ENCODE results near the gene SCRN2.

The SCRN2 gene

DNA sequence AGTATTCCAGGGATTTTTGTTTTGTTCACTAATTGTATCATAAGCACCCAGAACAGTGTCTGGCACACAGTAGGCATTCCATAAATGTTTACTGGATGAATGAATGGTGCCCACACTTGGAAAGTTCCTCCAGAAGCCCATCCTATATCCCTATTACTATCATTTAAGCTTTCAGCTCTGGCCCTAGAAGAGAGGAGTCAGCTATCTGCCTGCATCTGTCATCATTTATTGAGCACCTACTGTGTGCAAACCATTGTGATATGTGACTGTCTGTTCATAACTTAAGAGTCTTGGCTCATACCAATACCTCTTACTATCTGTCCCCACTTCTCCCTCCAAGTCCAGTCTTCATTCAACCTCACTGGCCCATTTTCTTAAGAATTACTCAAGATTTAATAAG lies 30.0 kb upstream of the SCRN2 start:
- DNase-seq, result no peak

DNA sequence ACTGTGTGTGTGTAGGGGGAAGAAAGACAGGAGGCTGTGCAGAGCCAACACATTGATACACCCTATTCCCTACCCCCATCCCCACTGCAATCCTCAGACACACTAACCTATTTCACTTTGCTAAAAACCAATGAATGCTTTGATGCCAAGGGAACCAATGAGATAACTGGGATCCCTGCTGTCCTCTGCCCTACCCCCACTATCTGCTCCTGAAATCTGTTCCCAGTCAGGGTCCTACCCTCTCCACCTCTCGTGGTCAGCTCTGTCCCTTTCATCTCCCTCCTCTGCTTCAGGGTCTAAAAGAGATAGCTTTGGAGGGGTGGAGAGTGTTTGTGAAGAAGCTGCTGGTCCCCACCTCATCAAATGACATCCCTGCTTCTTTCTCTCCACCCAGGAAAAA lies 29.0 kb upstream of the SCRN2 start:
- no peak for DNase-seq

DNA sequence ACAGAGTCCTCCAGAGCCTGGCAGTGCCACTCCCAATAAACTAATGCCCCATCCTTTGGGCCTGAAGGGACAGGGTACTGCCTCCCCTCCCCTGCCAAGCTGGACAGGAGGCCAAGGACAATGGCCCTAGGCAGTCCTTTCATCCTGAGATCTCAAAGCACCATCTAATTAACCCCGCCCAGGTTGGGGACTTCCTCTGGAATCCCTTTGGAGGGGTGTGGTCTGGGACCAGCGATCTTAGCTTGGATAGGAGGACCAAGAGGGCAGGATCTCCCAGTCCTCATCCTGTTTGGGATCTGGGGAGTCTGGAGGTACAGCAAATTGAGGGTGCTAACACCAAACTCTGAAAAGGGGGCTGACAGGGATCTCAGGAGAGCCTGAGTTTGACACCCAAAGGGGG lies 28.0 kb upstream of the SCRN2 start:
- no peak for DNase-seq

DNA sequence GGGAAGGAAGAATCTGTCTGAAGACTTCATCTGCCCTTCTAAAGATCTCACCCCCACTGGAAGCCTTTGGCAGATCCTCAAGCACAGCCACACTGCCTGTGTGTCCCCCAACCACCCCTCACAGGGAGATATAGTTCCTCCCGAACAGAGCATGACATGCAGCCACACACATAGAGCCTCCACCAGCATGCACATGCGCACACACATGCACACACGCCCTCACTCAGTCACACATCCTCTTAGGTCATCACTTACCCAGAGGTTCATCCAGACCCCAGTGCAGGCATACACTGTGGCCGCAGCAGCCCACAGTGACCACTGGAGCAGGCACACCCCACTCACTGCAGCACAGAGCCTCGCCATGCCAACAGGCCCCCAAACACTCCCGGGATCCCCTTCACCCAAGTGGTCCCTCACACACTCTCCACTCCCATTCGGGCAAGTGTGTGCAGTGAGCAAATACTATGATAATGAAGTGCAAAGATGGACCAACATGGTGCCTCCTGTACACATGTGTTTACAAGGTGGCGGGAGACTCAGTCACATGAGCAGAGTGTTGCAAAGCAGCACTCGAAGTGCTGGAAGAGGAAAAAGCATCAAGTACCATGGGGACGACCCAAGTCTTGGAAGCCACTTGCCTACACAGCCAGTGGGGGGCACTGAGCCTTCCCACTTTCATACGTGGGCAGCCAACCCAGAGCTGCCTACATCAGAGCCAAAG lies 26.9 kb upstream of the SCRN2 start:
- no peak for DNase-seq

DNA sequence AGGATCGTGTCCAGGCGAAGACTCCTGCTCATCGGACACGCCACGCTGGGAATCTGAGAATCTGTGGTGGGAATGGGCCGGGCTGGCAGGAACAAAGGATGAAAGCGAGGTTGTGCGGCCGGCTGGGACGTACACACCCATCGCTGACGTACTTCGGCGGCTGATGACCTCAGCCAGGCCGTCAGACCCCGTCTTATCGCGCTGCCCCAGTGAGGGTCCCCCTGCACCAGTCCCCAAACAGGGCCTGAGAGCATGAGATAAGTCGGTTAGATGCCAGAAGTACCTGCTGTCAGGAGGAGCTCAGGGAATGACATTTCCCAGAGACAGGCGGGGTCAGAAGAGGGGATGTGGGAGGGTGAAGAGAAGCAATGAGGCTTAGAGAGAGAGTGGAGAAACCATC lies 25.9 kb upstream of the SCRN2 start:
- no peak for DNase-seq

DNA sequence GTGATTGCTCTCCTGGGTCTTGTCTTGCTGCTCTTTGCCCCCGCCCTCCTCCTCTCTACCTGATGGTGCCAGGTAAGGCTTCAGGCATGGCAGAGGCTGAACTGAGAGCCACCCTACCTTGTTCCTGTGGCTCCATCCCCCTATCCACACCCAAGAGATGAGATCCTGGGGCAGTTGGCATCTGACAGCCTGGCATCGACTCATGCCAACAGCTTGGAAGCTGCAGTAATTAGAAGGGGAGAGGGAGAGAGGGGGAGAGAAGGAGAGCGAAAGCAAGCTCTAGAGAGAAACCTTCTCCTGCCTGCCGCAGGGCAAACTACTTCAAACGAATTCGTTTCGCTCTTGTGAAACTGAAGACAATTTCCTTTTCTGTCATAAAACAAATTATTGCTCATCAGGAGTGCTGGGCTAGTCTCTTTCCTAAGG lies 23.7 kb upstream of the SCRN2 start:
- DNase-seq, result no peak

DNA sequence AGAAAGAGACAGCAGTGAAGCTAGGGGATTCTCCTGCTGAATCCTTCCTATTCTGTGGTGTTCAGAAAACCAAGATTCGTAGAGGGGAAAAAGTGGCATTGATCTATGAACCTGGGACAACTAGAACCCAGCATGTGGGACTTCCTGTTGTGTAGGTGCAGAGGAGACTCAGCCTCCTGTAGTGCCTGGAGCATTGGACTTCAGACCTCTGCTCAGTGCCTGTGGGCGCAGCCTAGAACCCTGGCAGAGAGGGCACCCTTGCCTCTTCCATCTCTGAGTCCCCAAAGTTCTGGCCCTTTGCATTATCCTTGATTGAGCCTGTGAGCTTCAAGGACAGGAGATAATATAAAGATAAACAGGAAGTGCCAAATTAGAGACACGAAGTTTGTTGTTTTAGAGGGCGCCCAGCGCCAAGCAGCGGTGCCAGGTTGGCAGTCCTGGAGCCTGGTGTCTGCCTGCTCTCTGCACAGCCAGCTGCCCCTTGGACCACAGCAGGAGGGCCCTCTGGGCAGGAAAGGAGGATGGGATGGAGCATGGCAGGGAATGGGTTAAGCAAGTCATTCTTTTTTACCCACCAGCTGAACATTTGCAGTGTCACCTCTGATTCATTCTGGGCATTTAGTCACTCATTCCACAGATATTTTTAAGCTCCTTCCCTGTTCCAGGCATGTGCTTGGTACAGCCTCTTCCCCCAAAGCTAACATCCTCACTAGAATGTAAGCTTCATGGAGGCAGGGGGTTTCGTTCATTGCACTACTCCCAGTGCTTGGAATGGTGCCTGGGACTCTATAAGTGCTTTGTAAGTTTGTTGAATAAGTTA lies 21.8 kb upstream of the SCRN2 start:
- DNase-seq, result no peak

DNA sequence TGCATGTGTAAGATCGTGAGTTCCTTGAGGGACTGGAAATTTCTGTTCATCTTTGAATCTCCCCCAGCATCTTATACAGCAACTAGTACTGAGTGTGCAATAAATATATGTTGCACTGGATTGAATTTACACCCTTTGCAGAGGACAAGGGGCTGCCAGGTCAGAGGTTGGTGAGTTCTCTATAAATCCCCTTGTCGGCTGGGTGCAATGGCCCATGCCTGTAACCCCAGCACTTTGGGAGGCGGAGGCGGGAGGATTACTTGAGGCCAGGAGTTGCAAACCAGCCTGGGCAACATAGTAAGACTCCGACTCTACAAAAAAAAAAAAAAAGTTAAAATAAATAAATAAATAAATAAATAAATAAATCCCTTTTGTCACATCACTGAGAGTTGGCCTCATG lies 19.3 kb upstream of the SCRN2 start:
- DNase-seq, result no peak

DNA sequence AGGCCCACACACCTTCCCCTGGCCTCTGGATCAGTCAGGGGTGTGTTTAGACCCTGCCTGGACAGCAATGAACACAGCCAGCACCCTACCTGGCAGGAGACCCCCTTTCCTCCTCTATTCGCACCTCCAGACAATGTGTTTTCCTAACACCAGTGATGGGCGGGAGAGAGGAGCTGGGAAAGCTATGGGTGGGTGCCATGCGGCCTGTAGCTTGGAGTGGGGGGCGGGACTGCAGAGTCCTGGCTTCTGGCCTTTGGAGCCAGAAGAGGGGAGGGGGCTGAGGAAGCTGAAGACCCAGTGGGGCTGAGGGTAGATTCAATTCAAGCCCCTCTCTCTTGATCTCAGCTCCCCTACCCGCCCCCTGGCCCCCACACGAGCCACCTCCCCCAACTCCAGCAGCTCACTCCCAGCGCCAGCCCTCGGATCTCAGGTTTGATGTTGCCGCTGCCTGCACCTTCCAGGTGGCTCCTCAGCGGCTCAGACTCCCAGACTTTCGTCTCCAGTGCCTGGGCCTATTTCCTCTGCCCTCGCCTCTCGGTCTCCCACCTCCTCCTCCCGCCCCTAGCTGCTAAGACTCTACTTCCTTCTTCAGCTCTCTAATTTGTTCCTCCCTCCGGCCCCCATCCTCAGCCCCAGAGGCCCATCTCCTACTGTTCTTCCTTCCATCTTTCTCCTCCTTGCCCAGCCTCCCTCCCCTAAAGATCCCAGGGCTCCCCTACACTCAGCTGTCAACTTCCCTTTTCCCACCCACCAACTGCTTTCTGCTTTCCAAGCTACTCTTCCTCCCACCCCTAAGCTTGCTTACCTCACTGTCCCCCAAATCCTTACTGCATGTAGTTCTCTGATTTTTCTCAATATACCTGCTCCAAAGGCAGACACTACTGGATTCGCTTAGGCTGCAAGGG lies 16.7 kb upstream of the SCRN2 start:
- DNase-seq, result no peak

DNA sequence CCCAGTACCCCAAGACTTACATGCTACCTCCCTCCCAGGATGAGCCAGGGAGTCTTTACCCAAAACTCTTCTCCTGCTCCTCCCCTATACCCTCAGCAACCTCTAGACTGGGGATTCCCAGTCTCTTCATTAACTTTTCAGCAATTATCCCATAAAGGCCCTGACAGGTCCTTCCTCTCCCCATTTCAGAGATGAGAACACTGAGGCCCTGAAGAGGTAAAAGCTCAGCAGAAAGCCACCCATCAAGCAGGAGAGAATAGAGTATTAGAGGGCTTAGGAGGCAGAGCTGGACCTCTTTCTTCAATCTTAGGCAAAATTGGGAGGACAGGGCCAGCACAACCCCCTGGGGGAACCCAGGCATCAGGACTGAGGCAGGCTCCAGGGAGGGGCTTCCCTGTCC lies 15.8 kb upstream of the SCRN2 start:
- no peak for DNase-seq

DNA sequence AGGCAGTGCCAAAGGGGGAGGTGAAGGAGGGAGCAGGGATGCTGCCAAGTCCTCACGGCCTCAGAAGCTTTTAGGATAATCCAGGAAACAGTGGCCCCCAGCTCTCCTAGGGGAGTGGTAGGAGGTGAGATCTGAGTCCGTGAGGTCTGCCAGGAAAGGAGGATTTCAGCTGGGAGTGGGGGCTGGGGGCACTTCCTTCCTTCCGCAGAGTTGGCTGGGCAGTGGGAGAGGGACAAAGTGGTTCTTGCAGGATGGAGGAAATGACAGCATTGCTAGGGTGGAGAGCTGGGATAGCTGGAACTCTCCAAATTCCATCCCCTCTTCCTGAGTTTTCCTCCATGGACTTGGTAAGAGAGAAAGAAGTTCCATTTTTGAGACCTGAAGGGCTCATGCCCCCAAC lies 14.7 kb upstream of the SCRN2 start:
- no peak for DNase-seq

DNA sequence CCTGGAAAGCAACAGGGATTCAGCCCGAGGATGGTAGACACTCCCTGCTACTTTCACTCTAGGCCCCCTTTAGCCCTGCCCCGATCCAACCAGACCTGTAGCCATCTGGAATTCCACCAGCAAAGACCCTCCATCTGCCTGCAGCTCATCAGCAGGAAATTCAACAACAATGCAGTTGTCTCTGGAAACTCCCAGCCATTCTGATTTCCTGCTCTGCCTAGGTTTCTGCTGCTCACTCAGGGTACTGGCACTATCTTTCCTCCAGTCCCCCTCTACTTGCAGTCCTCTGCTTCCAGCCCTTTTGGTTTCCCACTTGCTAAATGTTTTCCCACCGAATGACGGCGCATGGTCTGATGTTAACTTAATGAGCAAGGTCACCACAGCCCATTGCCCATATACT lies 12.5 kb upstream of the SCRN2 start:
- DNase-seq, result no peak

DNA sequence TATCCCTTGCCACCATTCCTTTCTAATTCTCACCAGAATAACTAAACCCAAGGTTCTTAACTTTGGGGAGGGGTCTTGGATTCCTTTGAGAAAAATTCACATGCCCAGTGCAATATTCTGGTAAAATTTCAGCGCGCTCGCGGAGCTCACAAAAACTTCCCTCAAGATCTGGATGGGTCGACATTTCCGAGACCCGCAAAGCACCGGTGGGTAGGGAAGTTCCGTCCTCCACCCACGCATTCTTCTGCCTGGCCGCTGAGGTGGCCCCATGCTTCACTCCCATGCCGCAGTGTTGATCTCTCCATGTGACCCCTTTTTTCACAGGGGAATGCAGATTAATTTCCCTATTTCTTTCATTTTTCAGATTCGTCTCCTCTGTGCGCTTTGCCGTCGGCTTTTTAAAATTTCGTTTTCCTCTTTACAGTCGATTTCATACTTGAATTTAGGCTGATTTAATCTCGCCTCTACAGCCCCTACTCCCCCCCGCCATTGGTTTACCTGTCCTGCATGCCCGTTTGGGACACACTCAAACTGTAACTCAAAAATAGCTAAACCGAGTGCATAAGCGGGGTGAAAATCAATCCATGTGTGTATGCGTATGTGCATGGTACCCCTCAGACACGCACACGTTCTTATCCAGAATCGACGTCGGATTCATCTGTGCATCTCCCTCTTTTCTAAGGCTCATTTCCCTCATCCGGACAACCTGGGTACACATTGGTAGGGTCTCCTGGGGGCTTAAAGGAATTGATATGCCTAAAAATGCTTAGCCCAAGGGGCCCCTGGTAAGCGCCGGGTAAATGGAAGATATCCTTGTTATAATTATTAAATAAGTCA lies 11.3 kb upstream of the SCRN2 start:
- DNase-seq, result no peak

DNA sequence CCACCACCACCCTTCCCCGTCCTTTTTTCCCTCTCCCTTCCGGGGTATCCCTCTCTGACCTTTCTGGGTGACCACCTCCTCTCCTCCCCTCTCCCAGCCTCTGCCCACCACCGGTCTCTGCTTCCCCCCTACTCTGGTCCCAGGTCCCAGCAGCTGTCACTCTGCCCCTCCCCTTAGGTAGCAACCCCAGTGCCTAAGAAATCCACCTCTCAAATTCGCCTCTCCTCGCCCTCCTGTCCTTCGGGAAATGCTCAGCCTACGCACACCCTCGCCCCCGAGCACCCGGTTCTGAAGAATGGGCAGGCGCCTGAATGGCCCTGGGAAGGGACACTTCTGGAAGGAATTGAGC lies 10.7 kb upstream of the SCRN2 start:
- no peak for DNase-seq

DNA sequence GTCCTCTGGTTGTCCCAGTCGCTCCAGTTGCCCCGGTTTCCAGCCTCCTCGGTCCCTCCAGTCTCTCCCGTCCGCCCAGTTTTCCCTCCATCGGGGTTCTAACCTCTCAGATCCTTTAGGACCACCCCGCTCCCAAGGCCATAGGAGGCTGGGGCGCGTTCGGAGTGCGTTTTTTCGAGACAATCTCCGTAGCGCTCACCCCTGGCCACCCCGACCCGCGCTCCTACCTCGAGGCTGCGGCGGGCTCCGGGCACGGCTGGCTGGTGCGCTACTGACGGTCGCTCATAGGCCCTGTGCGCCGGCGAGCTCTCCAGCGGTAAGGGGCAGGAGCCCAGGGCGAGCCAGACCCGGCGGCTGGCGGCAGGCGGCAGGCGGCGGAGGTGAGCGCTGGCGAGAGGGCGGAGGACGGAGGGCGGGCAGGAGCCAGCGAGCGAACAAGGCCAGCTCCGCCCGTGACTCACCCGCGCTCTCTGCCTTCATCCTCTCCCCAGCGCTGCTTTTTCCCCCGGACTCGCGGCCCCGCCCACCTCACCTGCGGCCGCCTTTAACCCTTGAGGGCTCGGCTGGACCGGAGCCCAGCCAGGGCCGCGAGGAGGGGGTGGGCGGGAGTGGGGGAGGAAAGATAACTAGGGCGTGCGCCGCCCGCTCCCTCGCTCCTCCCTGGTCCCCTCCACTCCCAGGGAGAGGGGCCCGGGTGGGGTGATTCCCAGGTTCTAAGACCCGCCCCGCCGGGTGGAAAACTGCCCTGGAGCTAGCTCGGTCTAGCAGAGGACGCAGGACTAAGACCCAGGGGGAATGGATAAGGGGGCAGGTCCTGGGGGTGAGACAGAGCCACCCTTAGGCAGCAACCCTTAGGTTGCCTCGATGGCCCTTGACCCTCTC lies 9.9 kb upstream of the SCRN2 start, which contains the start of gene SP6:
Gene SP6, minus strand, starts transcription at position 472 of the 882 bp plus-strand sequence. CDS start 2,734 bp downstream, outside the sequence.
- DNase-seq, result peak; percentile 71

DNA sequence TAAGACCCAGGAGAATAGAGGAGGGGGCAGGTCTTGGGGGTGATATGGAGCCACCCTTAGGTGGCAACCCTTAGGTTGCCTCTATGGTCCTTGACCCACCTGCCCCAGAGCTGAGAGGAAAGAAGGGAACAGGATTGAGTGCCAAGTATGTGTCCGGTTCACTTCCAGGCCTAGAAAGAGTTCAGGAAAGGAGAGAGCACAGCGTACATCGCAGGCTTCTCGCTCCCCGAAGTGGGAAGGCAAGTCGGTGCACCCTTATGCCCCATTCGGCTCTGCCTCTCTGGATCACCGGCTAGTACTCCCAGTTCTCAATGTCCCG lies 9.3 kb upstream of the SCRN2 start:
- DNase-seq, result no peak

DNA sequence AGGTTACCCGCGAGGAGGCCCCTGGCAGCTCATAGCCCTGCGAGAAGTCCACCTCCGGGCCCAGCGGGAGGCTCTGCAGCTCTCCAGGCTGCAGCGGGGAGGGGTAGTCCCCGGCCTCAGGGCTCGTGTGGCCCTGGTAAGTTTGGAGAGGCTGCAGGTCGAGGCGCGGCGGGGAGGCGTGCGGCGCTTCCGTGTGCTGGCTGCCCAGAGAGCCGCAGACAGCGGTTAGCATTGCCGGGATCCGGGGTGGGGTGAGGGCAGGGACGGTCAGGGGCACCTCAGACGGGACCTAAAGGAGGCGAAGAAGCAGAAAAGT lies 7.1 kb upstream of the SCRN2 start:
- no peak for DNase-seq

DNA sequence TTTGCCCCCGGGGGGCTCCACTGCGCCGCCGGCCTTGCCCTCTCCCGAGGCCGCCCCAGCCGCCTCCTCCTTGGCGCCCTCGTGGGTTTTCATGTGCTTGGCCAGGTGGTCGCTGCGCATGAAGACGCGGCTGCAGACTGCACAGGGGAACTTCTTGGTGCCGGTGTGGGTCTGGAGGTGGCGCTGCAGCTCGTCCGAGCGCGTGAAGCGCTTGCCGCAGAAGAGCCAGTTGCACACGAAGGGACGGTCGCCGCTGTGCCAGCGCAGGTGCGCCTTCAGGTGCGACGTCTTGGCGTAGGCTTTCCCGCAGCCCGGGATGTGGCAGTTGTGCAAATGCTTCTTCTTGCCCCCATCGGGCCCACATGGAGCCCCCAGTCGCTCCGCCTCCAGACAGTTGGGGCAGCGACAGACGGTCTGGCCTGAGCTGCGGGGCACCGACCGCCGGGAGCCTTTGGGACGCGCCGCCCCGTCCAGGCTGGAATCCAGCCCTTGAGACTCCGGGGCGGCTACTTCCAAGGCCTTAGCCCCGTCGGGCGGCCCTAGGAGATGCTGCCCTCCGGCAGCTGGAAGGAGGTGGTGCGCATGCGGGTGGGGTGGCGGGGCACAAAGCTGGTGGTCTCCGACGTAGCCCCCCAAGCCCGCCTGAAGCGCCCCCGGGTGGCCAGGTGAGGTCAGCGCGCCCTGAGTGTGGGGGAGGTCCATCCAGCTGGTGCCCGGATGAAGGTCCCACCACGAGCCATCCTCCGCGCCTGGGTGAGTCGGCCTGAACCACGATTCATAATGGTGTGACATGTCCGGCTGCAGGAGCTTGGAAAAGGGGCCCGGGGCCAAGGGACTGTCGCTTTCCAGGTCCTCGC lies 6.5 kb upstream of the SCRN2 start:
- no peak for DNase-seq

DNA sequence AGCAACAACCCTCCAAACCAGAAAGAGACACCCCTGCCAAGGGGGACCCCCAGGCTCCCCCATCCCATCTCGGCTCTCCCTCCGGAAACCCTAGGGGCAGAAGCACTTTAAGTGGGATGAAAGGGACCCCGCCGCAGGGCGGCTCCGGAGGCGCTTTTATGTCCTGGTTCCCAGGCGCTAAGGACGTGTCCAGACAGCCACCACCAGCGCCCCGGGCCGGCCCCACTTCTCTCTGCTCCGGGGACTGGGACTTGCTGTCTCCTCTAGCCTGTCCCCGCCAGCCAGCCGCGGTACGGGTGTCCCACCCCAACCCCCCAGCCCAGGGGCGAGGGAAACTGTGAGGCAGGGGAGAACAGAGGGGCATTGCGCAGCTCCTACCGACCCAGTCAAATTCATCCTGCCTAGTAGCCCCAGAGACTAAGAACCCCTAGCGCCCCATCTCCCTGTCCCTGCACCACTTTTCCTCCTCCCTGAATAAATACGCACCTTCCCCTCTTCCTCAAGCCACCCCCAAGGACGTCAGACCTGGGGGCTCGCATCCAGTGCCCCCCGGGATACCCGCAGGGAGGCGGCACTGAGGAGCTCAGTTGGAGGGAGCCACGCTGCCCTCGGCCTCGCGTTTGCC lies 5.8 kb upstream of the SCRN2 start:
- no peak for DNase-seq

DNA sequence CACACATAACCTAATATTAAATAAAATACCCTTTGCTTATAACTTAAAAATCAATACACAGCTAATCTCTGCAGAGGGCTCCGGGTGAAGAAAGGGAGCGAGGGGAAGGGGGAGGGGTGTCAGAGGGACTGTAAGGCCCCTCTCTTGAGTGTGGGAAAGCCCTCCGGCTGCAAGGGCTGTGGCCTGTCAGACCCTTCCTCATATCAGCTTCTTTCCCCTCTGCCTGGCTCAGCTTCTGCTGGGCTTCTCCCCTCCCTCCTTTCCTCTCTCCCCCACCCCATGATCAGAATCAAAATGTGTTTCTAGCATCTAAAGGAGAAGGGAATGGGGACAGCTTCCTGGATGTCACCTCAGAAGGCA lies 4.6 kb upstream of the SCRN2 start:
- DNase-seq, result no peak

Data from NCI-H2171 treated with DMSO at 0.1 percent for 48 hours (cell line).